Dermis blood vessel endothelial cell (primary cell): ENCODE data around the gene MYOF. TPM values are rescaled to one million over a fixed set of nuclear protein-coding genes. Genes with fewer than 3 reads are reported as not detected.
"Not testable (repeated sequence)": the region's sequence is repeated elsewhere in the genome, so short reads cannot be mapped to it uniquely, and the experiment has no call there.

Source experiments
- DNase-seq: peaks from one replicate; pipeline ENCODE4 v3.0.0; 2010
- total RNA-seq: library from RNA; depleted of rRNA; stranded (reverse); fragments of >200 nt; gene quantifications from 2 replicates; pipeline ENCODE4 v1.2.3, GENCODE V29; 2014

MYOF gene
- total RNA-seq, 1 donor from 2014 or later, result 190 TPM

GRCh38 chr10:93475871-93476270 lies 6.3 kb downstream of the MYOF start:
- DNase-seq, result peak; percentile 85

- no peak for DNase-seq
These were observed 6.9 kb downstream of the MYOF start for GRCh38 chr10:93475227-93475626.

- DNase-seq, result no peak
These were observed 8.2 kb downstream of the MYOF start for GRCh38 chr10:93473804-93474472.

GRCh38 chr10:93473161-93473560 lies 9.0 kb downstream of the MYOF start:
- no peak for DNase-seq

- peak; percentile 95 for DNase-seq
These were observed 11.0 kb downstream of the MYOF start for GRCh38 chr10:93471110-93471651.

- DNase-seq, result no peak
These were observed 12.7 kb downstream of the MYOF start for GRCh38 chr10:93469454-93469853.

- DNase-seq, result peak; percentile 83
These were observed 13.5 kb downstream of the MYOF start for GRCh38 chr10:93468461-93469213.

GRCh38 chr10:93467635-93468034 lies 14.5 kb downstream of the MYOF start:
- DNase-seq, result not testable (repeated sequence)

GRCh38 chr10:93465806-93466675 lies 16.1 kb downstream of the MYOF start:
- peak; percentile 97 for DNase-seq

- no peak for DNase-seq
These were observed 17.3 kb downstream of the MYOF start for GRCh38 chr10:93464776-93465388.

GRCh38 chr10:93463723-93464476 lies 18.2 kb downstream of the MYOF start:
- peak; percentile 29 for DNase-seq

GRCh38 chr10:93462881-93463280 lies 19.3 kb downstream of the MYOF start:
- DNase-seq, result peak; percentile 99

GRCh38 chr10:93462371-93462770 lies 19.8 kb downstream of the MYOF start:
- DNase-seq, result peak; percentile 71

- DNase-seq, result peak; percentile 91
These were observed 20.3 kb downstream of the MYOF start for GRCh38 chr10:93461807-93462178.

GRCh38 chr10:93461109-93461806 lies 20.9 kb downstream of the MYOF start:
- no peak for DNase-seq

- no peak for DNase-seq
These were observed 22.7 kb downstream of the MYOF start for GRCh38 chr10:93459466-93459865.

GRCh38 chr10:93458821-93459257 lies 23.3 kb downstream of the MYOF start:
- DNase-seq, result peak; percentile 99

- DNase-seq, result no peak
These were observed 24.6 kb downstream of the MYOF start for GRCh38 chr10:93457511-93457910.

GRCh38 chr10:93456480-93456879 lies 25.7 kb downstream of the MYOF start:
- DNase-seq, result no peak

GRCh38 chr10:93454736-93455135 lies 27.4 kb downstream of the MYOF start:
- no peak for DNase-seq

GRCh38 chr10:93454146-93454545 lies 28.0 kb downstream of the MYOF start:
- DNase-seq, result no peak
